ENCODE measurements around the gene FBXL7. TPM values are rescaled to one million over a fixed set of nuclear protein-coding genes. Genes with fewer than 3 reads are reported as not detected.

Gene FBXL7
- total RNA-seq: not detected

GRCh38 chr5:15499528-15500324 lies at the start of gene FBXL7:
Gene FBXL7, plus strand, starts transcription at chr5:15500180.
- ChIA-PET CTCF (no interaction called here), POLR2A (no interaction called here)
- no peaks in the 10 kb centered on the region for H3K36me3 Mint-ChIP-seq (ENCODE audit: low read depth)
- no peak within 1 kb of the TSS for H3K4me3 Mint-ChIP-seq
- H3K9me3 Mint-ChIP-seq: no peaks in the 10 kb centered on the region
- peaks cover 30% of the 10 kb centered on the region for H3K27me3 Mint-ChIP-seq
- H3K4me1 Mint-ChIP-seq: no peaks in the 10 kb centered on the region
- no peak for DNase-seq
- no peak within 1 kb of the TSS for H3K27ac Mint-ChIP-seq

GRCh38 chr5:15450473-15450872 lies 49.5 kb upstream of the FBXL7 start:
- Mint-ChIP-seq H3K9me3 (peaks cover 2% of the 10 kb centered on the region), H3K36me3 (ENCODE audit: low read depth) (no peaks in the 10 kb centered on the region), H3K4me3 (no peak overlapping the region), H3K27me3 (no peaks in the 10 kb centered on the region), H3K27ac (no peak overlapping the region), H3K4me1 (no peaks in the 10 kb centered on the region)
- ChIA-PET CTCF (no interaction called here), POLR2A (no interaction called here)
- DNase-seq: no peak

DNA sequence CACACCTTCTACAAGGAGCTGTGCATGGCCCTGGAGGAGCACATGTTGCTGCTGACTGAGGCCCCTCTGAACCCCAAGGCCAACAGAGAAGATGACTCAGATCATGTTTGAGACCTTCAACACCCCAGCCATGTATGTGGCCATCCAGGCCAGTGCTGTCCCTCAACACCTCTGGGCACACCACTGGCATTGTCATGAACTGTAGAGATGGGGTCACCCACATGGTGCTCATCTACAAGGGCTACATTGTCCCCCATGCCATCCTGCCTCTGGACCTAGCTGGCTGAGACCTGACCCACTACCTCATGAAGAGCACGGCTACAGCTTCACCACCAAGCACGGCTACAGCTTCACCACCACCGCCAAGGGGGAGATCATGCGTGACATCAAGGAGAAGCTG lies 49.0 kb upstream of the FBXL7 start:
- ChIA-PET POLR2A (no interaction called here), CTCF (no interaction called here)
- Mint-ChIP-seq H3K36me3 (ENCODE audit: low read depth) (no peaks in the 10 kb centered on the region), H3K9me3 (peaks cover 2% of the 10 kb centered on the region), H3K4me3 (no peak overlapping the region), H3K4me1 (no peaks in the 10 kb centered on the region), H3K27me3 (no peaks in the 10 kb centered on the region), H3K27ac (no peak overlapping the region)
- no peak for DNase-seq

GRCh38 chr5:15452030-15452429 lies 48.0 kb upstream of the FBXL7 start:
- ChIA-PET CTCF (no interaction called here), POLR2A (no interaction called here)
- Mint-ChIP-seq H3K27ac (no peak overlapping the region), H3K9me3 (peaks cover 2% of the 10 kb centered on the region), H3K36me3 (ENCODE audit: low read depth) (no peaks in the 10 kb centered on the region), H3K4me1 (no peaks in the 10 kb centered on the region), H3K4me3 (no peak overlapping the region), H3K27me3 (no peaks in the 10 kb centered on the region)
- no peak for DNase-seq

- Mint-ChIP-seq H3K4me3 (no peak overlapping the region), H3K27ac (no peak overlapping the region), H3K9me3 (peaks cover 4% of the 10 kb centered on the region), H3K36me3 (ENCODE audit: low read depth) (no peaks in the 10 kb centered on the region), H3K27me3 (no peaks in the 10 kb centered on the region), H3K4me1 (no peaks in the 10 kb centered on the region)
- CTCF ChIA-PET: no interaction called here
- DNase-seq: no peak
- POLR2A ChIA-PET: no interaction called here
These were observed 47.2 kb upstream of the FBXL7 start for GRCh38 chr5:15452781-15453180.

- Mint-ChIP-seq H3K4me1 (no peaks in the 10 kb centered on the region), H3K36me3 (ENCODE audit: low read depth) (no peaks in the 10 kb centered on the region), H3K27ac (no peak overlapping the region), H3K27me3 (no peaks in the 10 kb centered on the region), H3K9me3 (peaks cover 4% of the 10 kb centered on the region), H3K4me3 (no peak overlapping the region)
- DNase-seq: no peak
- POLR2A ChIA-PET: no interaction called here
- CTCF ChIA-PET: no interaction called here
These were observed 40.8 kb upstream of the FBXL7 start for GRCh38 chr5:15459200-15459599.

DNA sequence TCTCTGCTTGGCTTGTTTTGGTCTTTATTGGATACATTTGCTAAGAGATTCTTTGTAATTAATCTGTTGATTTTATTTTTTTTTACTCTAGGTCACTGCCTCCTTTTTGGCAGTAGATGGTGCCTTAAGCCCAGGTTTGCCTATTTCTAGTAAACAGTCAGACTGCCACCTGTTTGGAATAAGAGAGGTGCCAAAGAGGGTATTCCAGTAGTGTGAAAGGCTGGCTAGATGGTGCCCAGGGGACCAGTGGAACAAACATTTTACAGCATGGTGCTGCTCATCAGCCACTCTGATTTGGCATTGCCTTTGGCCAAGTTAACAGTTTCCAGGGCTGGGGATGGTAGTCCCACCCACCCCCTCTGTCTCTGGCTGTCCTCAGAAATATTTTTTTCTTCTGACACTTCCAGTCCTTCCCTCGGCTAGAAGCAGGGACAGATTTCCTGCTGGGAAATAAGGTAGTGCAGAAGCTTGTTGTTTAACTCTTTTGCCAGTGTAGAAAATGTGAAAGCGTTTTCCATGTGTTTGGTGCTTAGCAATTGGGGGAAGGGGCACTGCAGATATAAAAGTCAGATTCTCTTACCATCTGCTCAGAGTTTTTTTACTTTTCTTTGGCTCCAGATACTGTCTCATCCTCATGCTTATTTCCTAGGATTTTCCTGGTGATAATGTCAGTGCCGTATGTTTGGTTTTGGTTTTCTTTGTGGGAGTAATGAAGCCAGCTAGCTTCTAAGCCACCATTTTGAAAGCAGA lies 36.6 kb upstream of the FBXL7 start:
- no peak overlapping the region for H3K4me3 Mint-ChIP-seq
- POLR2A ChIA-PET: no interaction called here
- peaks cover under 1% of the 10 kb centered on the region for H3K9me3 Mint-ChIP-seq
- CTCF ChIA-PET: no interaction called here
- no peak overlapping the region for H3K27ac Mint-ChIP-seq
- no peaks in the 10 kb centered on the region for H3K36me3 Mint-ChIP-seq (ENCODE audit: low read depth)
- no peaks in the 10 kb centered on the region for H3K27me3 Mint-ChIP-seq
- DNase-seq: no peak
- H3K4me1 Mint-ChIP-seq: no peaks in the 10 kb centered on the region

DNA sequence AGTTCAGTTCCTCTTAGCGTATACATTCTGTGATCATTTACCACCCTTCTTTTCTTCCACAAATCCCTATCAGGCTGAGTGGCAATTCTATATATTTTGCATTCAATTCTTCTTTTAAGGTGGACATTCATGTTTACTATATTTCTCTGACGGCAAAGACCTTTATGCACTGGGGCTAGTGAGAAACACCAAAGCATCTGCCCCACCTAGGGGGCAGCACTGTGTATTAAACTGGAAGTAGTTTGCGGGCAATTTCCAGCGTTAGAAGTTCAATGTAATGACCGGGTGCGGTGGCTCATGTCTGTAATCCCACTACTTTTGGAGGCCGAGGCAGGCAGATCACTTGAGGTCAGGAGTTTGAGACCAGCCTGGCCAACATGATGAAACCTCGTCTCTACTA lies 27.9 kb upstream of the FBXL7 start:
- peaks cover 5% of the 10 kb centered on the region for H3K9me3 Mint-ChIP-seq
- H3K4me1 Mint-ChIP-seq: no peaks in the 10 kb centered on the region
- H3K4me3 Mint-ChIP-seq: no peak overlapping the region
- no peaks in the 10 kb centered on the region for H3K27me3 Mint-ChIP-seq
- H3K27ac Mint-ChIP-seq: no peak overlapping the region
- H3K36me3 Mint-ChIP-seq (ENCODE audit: low read depth): no peaks in the 10 kb centered on the region
- DNase-seq: no peak
- POLR2A ChIA-PET: no interaction called here
- CTCF ChIA-PET: no interaction called here

- no peaks in the 10 kb centered on the region for H3K36me3 Mint-ChIP-seq (ENCODE audit: low read depth)
- H3K27me3 Mint-ChIP-seq: no peaks in the 10 kb centered on the region
- H3K27ac Mint-ChIP-seq: no peak overlapping the region
- POLR2A ChIA-PET: no interaction called here
- H3K4me3 Mint-ChIP-seq: no peak overlapping the region
- peaks cover 5% of the 10 kb centered on the region for H3K9me3 Mint-ChIP-seq
- DNase-seq: no peak
- CTCF ChIA-PET: no interaction called here
- H3K4me1 Mint-ChIP-seq: no peaks in the 10 kb centered on the region
These were observed 25.7 kb upstream of the FBXL7 start for GRCh38 chr5:15474143-15474719.

DNA sequence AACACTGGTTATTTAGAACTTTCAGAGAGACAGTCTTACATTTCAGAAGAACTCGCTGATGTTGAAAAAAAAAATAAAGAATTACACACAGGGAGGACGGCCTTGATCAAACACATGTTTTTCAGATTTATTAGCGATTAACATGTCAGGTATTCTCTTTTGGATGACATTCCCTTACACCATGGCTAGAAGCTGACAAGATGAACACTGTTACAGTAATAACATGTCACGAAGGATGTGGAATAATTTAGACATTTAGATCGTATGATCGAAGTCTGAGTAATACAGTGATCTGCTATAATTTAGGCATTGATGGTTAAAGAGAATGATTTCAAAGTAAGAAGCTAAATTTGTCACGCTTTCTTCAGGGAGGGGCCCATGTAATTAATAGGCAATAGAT lies 24.6 kb upstream of the FBXL7 start:
- no peaks in the 10 kb centered on the region for H3K27me3 Mint-ChIP-seq
- no peaks in the 10 kb centered on the region for H3K36me3 Mint-ChIP-seq (ENCODE audit: low read depth)
- no peak for DNase-seq
- no peaks in the 10 kb centered on the region for H3K4me1 Mint-ChIP-seq
- H3K27ac Mint-ChIP-seq: no peak overlapping the region
- peaks cover 5% of the 10 kb centered on the region for H3K9me3 Mint-ChIP-seq
- ChIA-PET POLR2A (no interaction called here), CTCF (no interaction called here)
- H3K4me3 Mint-ChIP-seq: no peak overlapping the region

GRCh38 chr5:15476977-15477376 lies 23.0 kb upstream of the FBXL7 start:
- no peaks in the 10 kb centered on the region for H3K36me3 Mint-ChIP-seq (ENCODE audit: low read depth)
- H3K27ac Mint-ChIP-seq: no peak overlapping the region
- no peak for DNase-seq
- no peaks in the 10 kb centered on the region for H3K27me3 Mint-ChIP-seq
- peaks cover 5% of the 10 kb centered on the region for H3K9me3 Mint-ChIP-seq
- CTCF ChIA-PET: no interaction called here
- H3K4me3 Mint-ChIP-seq: no peak overlapping the region
- H3K4me1 Mint-ChIP-seq: no peaks in the 10 kb centered on the region
- POLR2A ChIA-PET: no interaction called here

- no peak for DNase-seq
- CTCF ChIA-PET: no interaction called here
- Mint-ChIP-seq H3K4me3 (no peak overlapping the region), H3K9me3 (peaks cover 5% of the 10 kb centered on the region), H3K27ac (no peak overlapping the region), H3K36me3 (ENCODE audit: low read depth) (no peaks in the 10 kb centered on the region), H3K4me1 (no peaks in the 10 kb centered on the region), H3K27me3 (no peaks in the 10 kb centered on the region)
- POLR2A ChIA-PET: no interaction called here
These were observed 19.5 kb upstream of the FBXL7 start for GRCh38 chr5:15480436-15480835.

DNA sequence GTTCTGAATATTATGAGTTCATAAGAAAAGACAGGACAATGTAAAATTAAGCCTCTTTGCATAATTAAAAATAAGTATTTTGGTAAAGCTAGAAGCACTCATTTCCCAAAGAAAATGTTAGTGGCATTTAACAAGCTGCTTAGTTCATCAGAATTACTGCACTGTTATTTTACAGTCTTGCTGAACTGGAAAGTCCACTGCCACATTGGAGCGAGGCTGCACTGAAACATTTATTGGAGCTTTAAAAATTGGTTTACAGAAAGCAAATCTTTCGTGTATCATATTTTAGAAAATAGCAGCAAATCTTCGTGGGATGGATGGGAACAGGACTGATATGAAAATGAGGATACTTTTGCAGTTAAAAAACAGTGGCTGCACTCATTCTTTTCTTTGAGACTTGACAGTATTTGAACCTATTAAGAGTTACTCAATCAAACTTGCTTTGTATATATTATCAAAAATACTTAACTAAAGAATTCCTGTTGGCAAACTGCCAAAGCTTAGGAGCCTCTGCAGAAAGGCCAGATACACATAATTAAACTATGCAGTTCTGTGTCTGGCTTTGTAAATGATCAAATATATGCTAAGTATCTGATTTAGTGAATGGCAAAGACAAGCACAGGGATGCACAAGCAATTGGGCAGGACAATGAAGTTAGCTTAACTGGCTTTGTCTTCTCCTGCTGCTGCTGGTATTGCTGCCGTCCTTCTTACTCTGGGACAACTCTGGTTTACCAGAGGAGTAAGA lies 16.5 kb upstream of the FBXL7 start:
- Mint-ChIP-seq H3K4me3 (no peak overlapping the region), H3K4me1 (no peaks in the 10 kb centered on the region), H3K9me3 (no peaks in the 10 kb centered on the region), H3K27ac (no peak overlapping the region), H3K27me3 (no peaks in the 10 kb centered on the region), H3K36me3 (ENCODE audit: low read depth) (no peaks in the 10 kb centered on the region)
- CTCF ChIA-PET: interaction anchor here (0.6 kb wide), 1 partner anchor 27 kb away, joined by 3 read pairs; no protein-coding TSS in a partner anchor
- POLR2A ChIA-PET: no interaction called here
- DNase-seq: no peak
